ENCODE results near the gene TMEM109. TPM values are rescaled to one million over a fixed set of nuclear protein-coding genes. Genes with fewer than 3 reads are reported as not detected.

TMEM109 gene
- total RNA-seq, 1 experiment from 2014 or later, result 43.5 TPM

DNA sequence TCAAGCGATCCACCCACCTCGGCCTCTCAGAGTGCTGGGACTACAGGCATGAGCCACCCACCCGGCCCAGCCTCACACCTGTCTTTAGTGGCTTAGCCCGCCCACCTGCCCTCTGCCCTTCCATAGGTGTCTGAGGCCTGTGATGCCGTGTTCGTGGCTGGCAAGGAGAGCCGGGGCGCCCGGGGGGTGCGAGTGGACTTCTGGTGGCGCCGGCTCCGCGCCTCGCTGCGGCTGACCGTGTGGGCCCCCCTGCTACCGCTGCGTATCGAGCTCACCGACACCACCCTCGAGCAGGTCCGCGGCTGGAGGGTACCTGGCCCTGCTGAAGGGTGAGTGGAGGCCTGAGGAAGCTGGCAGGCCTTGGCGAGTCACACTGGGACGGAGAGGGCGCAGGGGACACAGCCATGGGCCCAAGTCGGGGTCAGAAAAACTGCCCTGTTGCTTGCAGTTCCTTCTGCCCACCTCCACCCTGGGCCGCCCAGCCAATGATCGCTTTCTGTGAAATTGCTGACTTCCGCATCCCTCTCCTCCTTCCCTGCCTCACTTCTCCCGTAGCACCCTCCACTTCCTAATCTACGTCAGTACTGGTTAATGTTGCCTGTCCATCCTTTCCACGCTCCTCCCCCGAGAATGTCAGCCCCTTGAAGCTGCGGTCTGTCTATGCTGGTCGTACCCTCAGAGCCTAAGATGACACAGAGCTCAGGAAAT lies 19.6 kb downstream of the TMEM109 start:
- in situ Hi-C loops (cut with HindIII; ENCODE audit: low pct_unique_long_range_greater_than_20kb, low sequenced_read_pairs), result no loop called here

DNA sequence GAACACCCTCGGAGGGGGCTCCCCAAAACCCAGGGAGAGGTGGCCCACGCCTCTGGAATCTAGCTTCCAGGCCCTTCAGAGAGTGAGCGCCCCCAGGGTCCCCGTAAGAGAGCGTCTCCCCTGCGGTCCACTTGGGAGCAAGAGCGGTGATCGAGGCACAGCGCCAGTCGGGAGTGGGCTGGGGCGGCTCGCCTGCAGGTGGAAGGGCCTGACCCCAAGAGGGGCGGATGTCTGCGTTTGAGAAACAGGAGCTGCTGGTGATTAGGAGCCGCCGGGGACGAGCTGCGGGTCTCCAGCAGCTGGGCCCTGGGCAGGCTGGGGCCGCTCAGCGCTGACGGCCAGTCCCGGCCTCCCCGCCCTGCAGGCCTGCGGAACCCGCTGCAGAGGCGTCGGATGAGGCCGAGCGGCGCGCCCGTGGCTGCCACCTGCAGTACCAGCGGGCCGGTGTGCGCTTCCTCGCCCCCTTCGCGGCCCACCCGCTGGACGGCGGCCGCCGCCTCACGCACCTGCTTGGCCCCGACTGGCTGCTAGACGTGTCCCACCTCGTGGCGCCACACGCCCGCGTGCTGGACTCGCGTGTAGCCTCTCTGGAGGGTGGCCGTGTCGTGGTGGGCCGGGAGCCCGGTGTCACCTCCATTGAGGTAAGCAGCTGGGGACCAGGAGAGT lies 20.3 kb downstream of the TMEM109 start:
- DNase-seq (ENCODE audit: low read depth, low spot score), result no peak
- in situ Hi-C loops (cut with HindIII; ENCODE audit: low pct_unique_long_range_greater_than_20kb, low sequenced_read_pairs), result no loop called here

More for the DNA sequence above, 19.6 kb downstream of the TMEM109 start:
- no peak for DNase-seq (ENCODE audit: low read depth, low spot score)

DNA sequence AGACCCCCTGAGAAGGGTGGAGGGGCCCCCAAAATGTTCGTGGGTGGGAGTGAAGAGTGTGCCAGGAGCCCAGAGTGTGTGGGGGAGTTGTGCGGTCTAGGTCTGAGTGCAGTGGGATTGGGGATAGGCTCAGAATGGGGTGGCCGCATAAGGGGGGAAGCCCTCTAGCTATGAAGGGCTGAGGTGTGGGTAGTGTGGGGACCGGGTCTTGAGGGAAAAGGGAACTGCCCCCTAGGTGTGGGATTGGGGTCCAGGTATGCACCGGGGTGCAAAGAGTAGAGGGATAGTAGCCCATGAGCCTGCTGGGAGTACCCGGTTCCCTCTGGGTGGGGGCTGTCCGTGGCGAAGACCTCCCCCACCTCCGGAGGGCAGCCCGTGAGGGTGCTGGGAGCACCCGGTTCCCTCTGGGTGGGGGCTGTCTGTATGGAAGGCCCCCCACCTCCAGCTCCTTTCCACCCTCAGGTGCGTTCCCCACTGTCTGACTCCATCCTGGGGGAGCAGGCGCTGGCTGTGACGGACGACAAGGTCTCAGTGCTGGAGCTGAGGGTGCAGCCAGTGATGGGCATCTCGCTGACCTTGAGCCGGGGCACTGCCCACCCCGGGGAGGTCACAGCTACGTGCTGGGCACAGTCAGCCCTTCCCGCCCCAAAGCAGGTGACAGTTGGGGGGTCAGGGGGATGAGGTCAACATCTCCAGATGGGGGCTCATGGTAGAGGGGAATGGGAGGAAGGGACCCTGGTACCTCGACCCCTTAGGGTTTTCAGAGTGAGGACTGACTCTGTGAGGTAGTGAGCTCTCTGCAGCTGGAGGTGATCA lies 21.0 kb downstream of the TMEM109 start:
- DNase-seq (ENCODE audit: low read depth, low spot score), result no peak
- in situ Hi-C loops (cut with HindIII; ENCODE audit: low pct_unique_long_range_greater_than_20kb, low sequenced_read_pairs), result no loop called here

DNA sequence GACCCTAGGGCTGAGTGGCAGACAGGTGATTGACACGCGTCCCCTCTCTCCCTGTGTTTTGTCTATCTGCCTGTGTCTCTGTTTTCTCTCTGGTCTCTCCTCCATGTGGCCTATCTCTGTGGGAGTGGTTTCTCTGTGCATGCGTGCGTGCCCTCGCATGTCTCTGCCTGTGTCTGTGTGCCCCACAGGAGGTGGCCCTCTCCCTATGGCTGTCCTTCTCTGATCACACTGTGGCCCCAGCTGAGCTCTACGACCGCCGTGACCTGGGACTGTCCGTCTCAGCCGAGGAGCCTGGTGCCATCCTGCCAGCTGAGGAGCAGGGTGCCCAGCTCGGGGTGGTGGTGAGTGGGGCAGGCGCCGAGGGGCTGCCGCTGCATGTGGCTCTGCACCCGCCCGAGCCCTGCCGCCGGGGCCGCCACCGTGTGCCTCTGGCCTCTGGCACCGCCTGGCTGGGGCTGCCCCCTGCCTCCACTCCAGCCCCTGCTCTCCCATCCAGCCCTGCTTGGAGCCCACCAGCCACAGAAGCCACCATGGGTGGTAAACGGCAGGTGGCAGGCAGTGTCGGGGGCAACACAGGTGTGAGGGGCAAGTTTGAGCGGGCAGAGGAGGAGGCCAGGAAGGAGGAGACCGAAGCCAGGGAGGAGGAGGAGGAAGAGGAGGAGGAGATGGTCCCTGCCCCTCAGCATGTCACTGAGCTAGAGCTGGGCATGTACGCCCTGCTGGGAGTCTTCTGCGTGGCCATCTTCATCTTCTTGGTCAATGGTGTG lies 21.9 kb downstream of the TMEM109 start:
- no peak for DNase-seq (ENCODE audit: low read depth, low spot score)
- in situ Hi-C loops (cut with HindIII; ENCODE audit: low pct_unique_long_range_greater_than_20kb, low sequenced_read_pairs), result no loop called here

DNA sequence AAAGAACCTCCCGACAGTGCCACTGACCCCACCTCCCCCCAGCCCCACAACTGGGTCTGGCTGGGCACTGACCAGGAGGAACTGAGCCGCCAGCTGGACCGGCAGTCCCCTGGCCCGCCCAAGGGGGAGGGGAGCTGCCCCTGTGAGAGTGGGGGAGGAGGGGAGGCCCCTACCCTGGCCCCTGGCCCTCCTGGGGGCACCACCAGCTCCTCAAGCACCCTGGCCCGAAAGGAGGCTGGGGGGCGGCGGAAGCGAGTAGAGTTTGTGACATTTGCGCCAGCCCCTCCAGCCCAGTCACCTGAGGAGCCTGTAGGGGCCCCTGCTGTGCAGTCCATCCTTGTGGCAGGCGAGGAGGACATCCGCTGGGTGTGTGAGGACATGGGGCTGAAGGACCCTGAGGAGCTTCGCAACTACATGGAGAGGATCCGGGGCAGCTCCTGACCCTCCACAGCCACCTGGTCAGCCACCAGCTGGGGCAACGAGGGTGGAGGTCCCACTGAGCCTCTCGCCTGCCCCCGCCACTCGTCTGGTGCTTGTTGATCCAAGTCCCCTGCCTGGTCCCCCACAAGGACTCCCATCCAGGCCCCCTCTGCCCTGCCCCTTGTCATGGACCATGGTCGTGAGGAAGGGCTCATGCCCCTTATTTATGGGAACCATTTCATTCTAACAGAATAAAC lies 22.6 kb downstream of the TMEM109 start:
- DNase-seq (ENCODE audit: low read depth, low spot score), result no peak
- in situ Hi-C loops (cut with HindIII; ENCODE audit: low pct_unique_long_range_greater_than_20kb, low sequenced_read_pairs), result no loop called here

DNA sequence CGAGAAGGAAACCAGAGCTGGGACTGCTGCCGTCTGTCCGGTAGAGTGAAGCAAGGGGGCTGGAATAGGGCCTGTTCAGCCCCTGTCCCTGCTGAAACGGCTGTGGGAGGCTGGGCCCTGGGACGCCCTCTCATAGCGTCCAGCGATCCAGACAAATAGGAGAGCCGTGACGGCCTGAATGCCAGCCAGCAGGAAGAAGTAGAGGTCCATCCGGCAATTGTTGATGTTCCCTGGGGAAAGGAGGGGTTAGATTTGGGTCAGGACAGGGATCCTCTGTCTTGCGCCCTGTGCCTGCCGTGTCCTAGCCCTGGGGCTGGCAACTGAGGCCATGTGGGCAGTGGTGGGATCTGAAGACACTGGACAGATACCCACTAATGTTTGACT lies 23.2 kb downstream of the TMEM109 start:
- in situ Hi-C loops (cut with HindIII; ENCODE audit: low pct_unique_long_range_greater_than_20kb, low sequenced_read_pairs), result no loop called here
- no peak for DNase-seq (ENCODE audit: low read depth, low spot score)

DNA sequence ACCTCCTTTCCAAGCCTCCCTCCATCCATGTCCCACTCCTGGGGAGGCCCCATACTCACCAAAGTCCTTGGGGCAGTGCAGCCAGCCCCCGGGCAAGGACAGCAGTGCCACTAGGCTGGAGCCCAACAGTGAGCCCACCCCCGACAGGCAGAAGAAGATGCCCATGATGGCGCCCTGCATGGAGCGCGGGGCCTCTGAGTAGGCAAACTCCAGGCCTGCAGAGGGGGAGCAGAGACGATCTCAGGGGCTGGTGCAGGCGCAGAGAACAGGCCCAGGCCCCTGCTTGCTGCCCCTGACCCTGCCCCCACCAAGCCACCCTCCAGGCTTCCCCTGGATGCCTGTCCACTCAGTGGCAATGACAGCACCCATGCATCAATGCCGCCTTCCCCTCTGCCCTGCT lies 23.9 kb downstream of the TMEM109 start:
- DNase-seq (ENCODE audit: low read depth, low spot score), result no peak
- in situ Hi-C loops (cut with HindIII; ENCODE audit: low pct_unique_long_range_greater_than_20kb, low sequenced_read_pairs), result no loop called here

DNA sequence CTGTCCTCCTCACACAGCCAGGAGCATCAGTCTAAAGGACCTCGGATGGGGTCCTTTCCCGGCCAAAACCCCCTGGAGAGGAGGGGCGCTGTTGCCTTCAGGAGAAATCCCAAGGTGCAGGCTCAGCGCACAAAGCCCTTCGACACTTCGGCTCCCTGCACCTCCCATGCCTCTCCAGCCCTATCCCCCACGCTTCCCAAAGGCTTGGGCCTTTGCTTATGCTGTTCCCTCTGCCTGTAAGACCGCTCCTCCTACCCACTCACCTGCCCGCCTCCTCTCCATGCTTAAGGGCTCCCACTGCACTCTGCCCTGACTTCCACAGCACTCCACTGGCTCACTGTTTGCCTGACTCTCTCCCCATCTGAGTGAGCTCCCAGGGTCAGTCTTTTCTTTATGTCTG lies 24.5 kb downstream of the TMEM109 start:
- DNase-seq (ENCODE audit: low read depth, low spot score), result no peak
- in situ Hi-C loops (cut with HindIII; ENCODE audit: low pct_unique_long_range_greater_than_20kb, low sequenced_read_pairs), result no loop called here

DNA sequence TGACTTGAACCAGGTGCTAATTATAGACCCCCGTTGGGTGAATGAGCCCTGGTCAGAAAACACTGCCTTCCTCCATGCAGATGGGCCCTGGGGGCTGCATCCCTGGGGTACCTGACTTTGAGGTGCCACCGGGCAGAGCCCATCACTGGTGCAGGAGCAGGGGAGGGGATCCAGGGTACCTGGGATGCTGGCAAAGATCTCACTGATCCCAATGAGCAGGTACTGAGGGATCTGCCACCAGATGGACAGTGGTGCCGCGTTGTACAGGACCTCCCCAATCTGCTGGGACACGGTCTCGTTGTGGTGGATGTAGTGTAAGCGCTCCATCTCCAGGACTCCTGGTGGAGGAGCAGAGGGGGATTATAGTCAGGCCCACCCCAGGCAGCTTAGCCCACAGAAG lies 25.3 kb downstream of the TMEM109 start:
- DNase-seq (ENCODE audit: low read depth, low spot score), result no peak

DNA sequence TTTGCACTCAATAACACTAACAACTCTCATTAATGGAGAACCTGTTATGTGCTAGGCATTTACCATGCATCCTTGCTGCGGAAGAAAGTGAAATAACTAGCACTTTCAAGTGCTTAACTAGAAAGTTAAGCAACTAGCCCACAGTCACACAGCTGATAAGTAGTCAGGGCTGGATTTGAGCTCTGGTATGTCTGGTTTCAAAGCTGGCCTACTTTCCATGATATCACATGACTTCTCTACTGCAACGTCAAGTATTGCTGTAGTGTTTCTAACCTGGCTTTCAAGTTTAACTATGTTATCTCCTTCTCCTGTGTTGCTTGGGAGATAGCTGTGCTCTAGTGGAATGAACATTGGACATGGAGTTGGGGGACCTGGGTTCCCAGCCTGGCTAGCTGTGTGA lies 25.9 kb downstream of the TMEM109 start:
- in situ Hi-C loops (cut with HindIII; ENCODE audit: low pct_unique_long_range_greater_than_20kb, low sequenced_read_pairs), result no loop called here
- DNase-seq (ENCODE audit: low read depth, low spot score), result no peak

More for the DNA sequence above, 25.3 kb downstream of the TMEM109 start:
- in situ Hi-C loops (cut with HindIII; ENCODE audit: low pct_unique_long_range_greater_than_20kb, low sequenced_read_pairs), result no loop called here

DNA sequence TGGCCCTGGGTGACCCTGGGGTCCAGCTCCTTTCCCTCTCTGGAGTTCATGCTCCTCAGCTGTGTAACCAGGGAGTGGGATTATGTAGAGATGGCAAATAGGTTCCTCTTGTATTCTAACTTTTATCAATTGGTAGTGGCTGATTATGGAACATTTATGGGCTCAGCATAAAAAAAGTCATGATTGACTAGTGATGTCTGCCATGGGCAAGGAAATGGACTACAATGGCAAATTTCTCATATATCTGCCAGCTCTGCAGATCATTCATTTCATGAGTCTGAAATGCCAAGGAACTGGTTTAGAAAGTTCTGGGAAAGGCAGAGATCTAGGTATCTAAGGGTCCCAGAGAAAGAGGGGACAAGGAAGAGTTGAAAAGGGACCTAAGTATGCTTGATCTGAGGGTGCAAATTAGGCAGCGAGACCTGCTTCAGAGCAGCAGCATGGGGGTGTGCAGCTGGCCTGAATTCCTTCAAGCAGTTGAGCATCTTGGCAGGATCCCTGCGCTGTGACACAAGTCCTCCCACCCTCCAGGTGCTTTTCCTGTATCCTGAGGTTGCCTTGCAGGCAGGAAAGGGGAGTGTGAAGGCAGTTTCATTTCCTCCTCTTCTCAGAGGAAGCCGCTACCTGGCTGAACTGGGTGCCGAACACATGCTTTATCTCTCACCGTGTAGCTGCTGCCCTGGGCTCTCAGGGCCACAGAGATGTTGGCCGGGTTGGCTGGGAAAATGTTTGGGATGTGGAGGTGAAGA lies 27.6 kb downstream of the TMEM109 start:
- DNase-seq (ENCODE audit: low read depth, low spot score), result no peak
- in situ Hi-C loops (cut with HindIII; ENCODE audit: low pct_unique_long_range_greater_than_20kb, low sequenced_read_pairs), result no loop called here

DNA sequence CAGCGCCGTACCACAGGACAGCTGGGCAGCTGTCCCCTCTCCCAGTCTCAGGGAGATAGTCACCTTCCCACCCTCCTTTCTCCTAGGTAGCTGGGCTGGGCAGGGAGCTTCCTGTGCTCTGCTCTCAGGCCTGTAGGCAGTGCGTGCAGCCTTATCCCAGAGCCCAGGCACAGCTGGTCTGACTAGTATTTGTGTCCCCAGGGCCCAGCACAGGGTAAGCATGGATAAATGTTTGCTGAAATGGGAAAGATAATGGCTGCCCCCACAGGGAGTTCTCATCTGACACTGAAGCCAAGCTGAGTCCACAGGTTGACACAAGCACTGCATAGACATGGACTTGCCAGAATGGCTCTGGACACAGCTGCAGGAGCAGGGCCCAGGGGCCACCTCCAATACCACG lies 28.3 kb downstream of the TMEM109 start:
- in situ Hi-C loops (cut with HindIII; ENCODE audit: low pct_unique_long_range_greater_than_20kb, low sequenced_read_pairs), result no loop called here
- DNase-seq (ENCODE audit: low read depth, low spot score), result no peak

DNA sequence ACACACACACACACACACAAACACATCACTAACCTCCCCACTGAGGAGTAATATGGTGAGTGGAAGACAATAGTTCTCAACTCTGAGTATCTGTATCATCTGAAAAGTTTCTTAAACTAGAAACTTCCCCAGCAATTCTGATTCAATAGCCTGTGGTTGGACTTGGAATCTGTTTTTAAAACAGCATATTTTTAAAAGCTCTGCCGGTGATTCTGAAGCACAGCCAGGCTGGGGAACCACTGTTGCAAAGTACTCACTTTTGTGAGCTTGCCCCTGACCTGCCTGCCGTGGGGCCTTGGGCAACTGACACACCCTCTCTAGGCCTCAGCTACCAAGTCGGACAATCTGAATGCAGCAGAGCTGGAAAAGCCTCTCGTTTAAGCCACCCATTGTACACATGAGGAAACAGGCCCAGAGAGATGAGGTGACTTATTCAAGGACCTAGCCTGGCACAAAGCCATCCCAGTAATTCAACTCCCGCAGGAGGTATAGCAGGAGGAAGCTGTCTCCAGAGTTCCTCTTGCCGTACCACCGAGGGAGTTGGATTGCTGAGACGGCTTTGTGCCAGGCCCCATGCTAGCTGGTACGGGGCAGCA lies 29.1 kb downstream of the TMEM109 start:
- in situ Hi-C loops (cut with HindIII; ENCODE audit: low pct_unique_long_range_greater_than_20kb, low sequenced_read_pairs), result no loop called here
- no peak for DNase-seq (ENCODE audit: low read depth, low spot score)

DNA sequence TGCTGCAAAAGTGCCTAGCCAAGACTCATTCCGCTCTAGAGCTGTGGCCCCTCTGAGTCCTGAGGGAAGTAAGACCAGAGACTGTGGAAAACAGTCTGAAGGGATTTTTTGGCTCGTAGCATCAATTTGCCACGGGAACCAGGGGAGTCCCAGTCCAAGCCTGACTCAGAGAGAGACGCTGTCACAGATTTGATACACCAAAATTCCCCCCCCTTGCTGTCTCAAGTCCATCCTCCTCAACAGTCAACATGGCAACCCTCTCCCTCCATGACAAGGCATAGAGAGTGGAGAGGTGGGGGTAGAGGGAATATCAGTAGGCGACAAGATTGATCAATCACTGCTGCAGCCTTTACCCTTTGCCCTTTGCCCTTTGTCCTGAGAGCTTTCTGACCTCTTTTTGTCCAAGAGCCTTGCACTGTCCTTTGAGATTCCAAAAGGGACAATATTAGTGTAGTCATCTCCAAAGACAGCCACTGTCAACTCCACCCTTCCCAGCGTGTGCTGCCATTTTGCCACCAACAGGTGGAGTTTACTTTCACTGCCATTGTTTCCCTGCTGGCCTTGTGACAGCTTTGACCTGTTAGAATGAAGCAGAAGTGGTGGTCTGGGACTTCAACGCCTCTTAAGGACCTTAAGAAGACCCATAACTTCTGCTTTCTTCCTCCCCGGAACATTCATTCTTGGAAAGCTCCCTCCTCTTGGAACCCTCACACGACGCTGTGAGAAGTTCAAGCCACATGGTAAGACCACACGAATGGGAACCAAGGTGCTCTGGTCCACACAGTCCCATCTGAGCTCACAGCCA lies 30.7 kb downstream of the TMEM109 start:
- DNase-seq (ENCODE audit: low read depth, low spot score), result no peak
- in situ Hi-C loops (cut with HindIII; ENCODE audit: low pct_unique_long_range_greater_than_20kb, low sequenced_read_pairs), result no loop called here

DNA sequence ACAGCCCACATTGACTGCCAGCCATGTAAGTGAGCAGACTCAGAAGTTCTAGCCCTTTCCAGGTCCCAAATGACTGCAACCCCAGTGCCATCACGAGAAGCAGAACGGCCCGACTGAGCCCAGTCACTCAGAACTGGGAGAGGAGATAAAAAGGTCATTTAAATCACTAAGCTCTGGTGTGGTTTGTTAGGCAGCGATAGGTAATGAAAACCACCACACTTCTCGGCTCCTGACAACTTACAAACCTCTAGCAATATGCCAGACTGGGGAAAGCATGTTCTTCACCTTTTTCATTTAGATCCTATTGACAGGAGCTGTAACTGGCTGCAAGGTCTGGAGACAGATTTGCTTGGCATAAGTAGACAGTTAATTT lies 31.3 kb downstream of the TMEM109 start:
- in situ Hi-C loops (cut with HindIII; ENCODE audit: low pct_unique_long_range_greater_than_20kb, low sequenced_read_pairs), result no loop called here
- DNase-seq (ENCODE audit: low read depth, low spot score), result no peak
